ENCODE results near the gene XIRP1.

GRCh38 chr3:39207361-39208186 is 15.2 kb upstream of the XIRP1 start:
- TF ChIP-seq CTCF (IDR thresholded peaks at IDR 0.05; ENCODE audit: low read depth, low read length, missing input control) (no peak), ATF3 (IDR thresholded peaks at IDR 0.05) (no peak), NR2F2 (IDR thresholded peaks at IDR 0.05) (no peak), TAF1 (conservative IDR thresholded peaks at IDR 0.05) (no peak), REST (IDR thresholded peaks at IDR 0.05) (no peak)
